Ectodermal cell (in vitro differentiated cells): Measurements from ENCODE around the gene ATRN.

Experiments used
- H3K27ac ChIP-seq: 2 replicates; pipeline ENCODE4 v1.7.0; 2013; ENCODE audit warnings: mild to moderate bottlenecking, low read depth, low read length; ENCODE audit not compliant: insufficient read depth, poor library complexity, severe bottlenecking
- H3K27me3 ChIP-seq: 2 replicates; pipeline ENCODE4 v1.7.0; 2013; ENCODE audit warnings: mild to moderate bottlenecking, low read length; ENCODE audit not compliant: insufficient read depth, control insufficient read depth, poor library complexity, severe bottlenecking
- H3K36me3 ChIP-seq: one replicate; pipeline ENCODE4 v1.7.0; 2013; ENCODE audit warnings: low read length; ENCODE audit not compliant: control insufficient read depth, insufficient read depth
- H3K4me1 ChIP-seq: one replicate; pipeline ENCODE4 v1.7.0; 2013; ENCODE audit warnings: low read length; ENCODE audit not compliant: control insufficient read depth, insufficient read depth
- H3K4me3 ChIP-seq: 2 replicates; pipeline ENCODE4 v1.7.0; 2013; ENCODE audit warnings: low read depth, low read length, control low read depth; ENCODE audit not compliant: insufficient read depth
- H3K9me3 ChIP-seq: 2 replicates; pipeline ENCODE4 v1.7.0; 2013; ENCODE audit warnings: mild to moderate bottlenecking, low read length, moderate library complexity; ENCODE audit not compliant: control insufficient read depth
- WGBS, 2 experiments: methylation state at CpG; one replicate each; pipeline ENCODE4 v1.1.7; 2013; ENCODE audit warnings: missing lambda C conversion rate in 2 of 2; 5-methylcytosine and 5-hydroxymethylcytosine counted together

The ATRN gene

GRCh38 chr20:3446779-3447178 is 24.0 kb upstream of the ATRN start:
- WGBS, 2 experiments: 89 to 93% methylated on average over 7 to 8 of the region's 8 CpGs

GRCh38 chr20:3447321-3447720 is 23.5 kb upstream of the ATRN start:
- Histone ChIP-seq H3K4me1 (no peaks in the 10 kb centered on the region), H3K27ac (no peak overlapping the region)

More at GRCh38 chr20:3446779-3447178, 24.0 kb upstream of the ATRN start:
- H3K4me3 ChIP-seq: no peak overlapping the region
- H3K27me3 ChIP-seq: no peaks in the 10 kb centered on the region
- H3K27ac ChIP-seq: no peak overlapping the region
- no peaks in the 10 kb centered on the region for H3K9me3 ChIP-seq
- H3K36me3 ChIP-seq: no peaks in the 10 kb centered on the region
- H3K4me1 ChIP-seq: no peaks in the 10 kb centered on the region

GRCh38 chr20:3449319-3449718 is 21.5 kb upstream of the ATRN start:
- H3K9me3 ChIP-seq: no peaks in the 10 kb centered on the region
- no peaks in the 10 kb centered on the region for H3K4me1 ChIP-seq
- no peak overlapping the region for H3K4me3 ChIP-seq
- H3K27me3 ChIP-seq: no peaks in the 10 kb centered on the region
- H3K36me3 ChIP-seq: no peaks in the 10 kb centered on the region
- H3K27ac ChIP-seq: no peak overlapping the region
- WGBS, 2 experiments: 0% methylated on average over 1 of the region's 1 CpG

More at GRCh38 chr20:3447321-3447720, 23.5 kb upstream of the ATRN start:
- Histone ChIP-seq H3K9me3 (no peaks in the 10 kb centered on the region), H3K27me3 (no peaks in the 10 kb centered on the region), H3K4me3 (no peak overlapping the region), H3K36me3 (no peaks in the 10 kb centered on the region)
- 91 to 98% methylated on average over 2 of the region's 2 CpGs for WGBS, 2 experiments

GRCh38 chr20:3452136-3452535 is 18.7 kb upstream of the ATRN start:
- no peak overlapping the region for H3K4me3 ChIP-seq
- 43 to 57% methylated on average over 1 to 2 of the region's 2 CpGs for WGBS, 2 experiments
- no peaks in the 10 kb centered on the region for H3K27me3 ChIP-seq
- no peaks in the 10 kb centered on the region for H3K9me3 ChIP-seq
- H3K4me1 ChIP-seq: peaks cover 7% of the 10 kb centered on the region
- H3K36me3 ChIP-seq: no peaks in the 10 kb centered on the region
- no peak overlapping the region for H3K27ac ChIP-seq

- H3K4me3 ChIP-seq: no peak overlapping the region
- H3K9me3 ChIP-seq: no peaks in the 10 kb centered on the region
- peaks cover 7% of the 10 kb centered on the region for H3K4me1 ChIP-seq
- H3K36me3 ChIP-seq: no peaks in the 10 kb centered on the region
- 85 to 94% methylated on average over 4 of the region's 4 CpGs for WGBS, 2 experiments
- H3K27me3 ChIP-seq: no peaks in the 10 kb centered on the region
- no peak overlapping the region for H3K27ac ChIP-seq
Observed at GRCh38 chr20:3452690-3453089, 18.1 kb upstream of the ATRN start.

- Histone ChIP-seq H3K4me3 (no peak overlapping the region), H3K36me3 (no peaks in the 10 kb centered on the region), H3K27ac (no peak overlapping the region), H3K4me1 (peaks cover 10% of the 10 kb centered on the region), H3K9me3 (no peaks in the 10 kb centered on the region), H3K27me3 (no peaks in the 10 kb centered on the region)
- 62 to 73% methylated on average over 5 of the region's 5 CpGs for WGBS, 2 experiments
Observed at GRCh38 chr20:3454831-3455230, 16.0 kb upstream of the ATRN start.

GRCh38 chr20:3456648-3457047 is 14.2 kb upstream of the ATRN start:
- Histone ChIP-seq H3K27ac (no peak overlapping the region), H3K27me3 (no peaks in the 10 kb centered on the region), H3K36me3 (no peaks in the 10 kb centered on the region), H3K4me1 (peaks cover 19% of the 10 kb centered on the region), H3K9me3 (no peaks in the 10 kb centered on the region), H3K4me3 (no peak overlapping the region)
- 88 to 92% methylated on average over 4 of the region's 4 CpGs for WGBS, 2 experiments

- 93 to 94% methylated on average over 1 of the region's 1 CpG for WGBS, 2 experiments
- peaks cover 23% of the 10 kb centered on the region for H3K4me1 ChIP-seq
Observed at GRCh38 chr20:3459881-3460307, 10.9 kb upstream of the ATRN start.

GRCh38 chr20:3461211-3461771 is 9.5 kb upstream of the ATRN start:
- Histone ChIP-seq H3K4me1 (peaks cover 18% of the 10 kb centered on the region), H3K27ac (no peak overlapping the region), H3K27me3 (peaks cover 11% of the 10 kb centered on the region), H3K9me3 (no peaks in the 10 kb centered on the region), H3K36me3 (no peaks in the 10 kb centered on the region), H3K4me3 (no peak overlapping the region)
- 37% methylated on average over 12 of the region's 12 CpGs for WGBS, 2 experiments

More at GRCh38 chr20:3459881-3460307, 10.9 kb upstream of the ATRN start:
- H3K36me3 ChIP-seq: no peaks in the 10 kb centered on the region
- no peak overlapping the region for H3K27ac ChIP-seq
- no peak overlapping the region for H3K4me3 ChIP-seq
- H3K27me3 ChIP-seq: no peaks in the 10 kb centered on the region
- no peaks in the 10 kb centered on the region for H3K9me3 ChIP-seq

GRCh38 chr20:3461911-3462677 is 8.7 kb upstream of the ATRN start:
- peaks cover 19% of the 10 kb centered on the region for H3K27me3 ChIP-seq
- no peaks in the 10 kb centered on the region for H3K36me3 ChIP-seq
- 86 to 92% methylated on average over 11 of the region's 11 CpGs for WGBS, 2 experiments
- H3K4me1 ChIP-seq: peaks cover 18% of the 10 kb centered on the region
- no peak overlapping the region for H3K27ac ChIP-seq
- H3K9me3 ChIP-seq: no peaks in the 10 kb centered on the region
- H3K4me3 ChIP-seq: no peak overlapping the region
